PC-3 (cell line): ENCODE results near the gene GP1BB. TPM values are rescaled to one million over a fixed set of nuclear protein-coding genes. Genes with fewer than 3 reads are reported as not detected.

Source experiments
- ATAC-seq: fragments of 200-7000 bp; cut with Tn5 transposase; 2 replicates; pipeline ENCODE4 v1.9.1; 2020; ENCODE audit warnings: mild to moderate bottlenecking, moderate library complexity
- BruUV-seq: library from RNA; stranded (reverse); fragments of 400-500 nt; replicated peaks from 2 replicates; lab custom pipeline; 2021; lab: Mats Ljungman, UMichigan
- CTCF ChIA-PET: fragments of 300-600 bp; sonication (Branson Sonifier 250); formaldehyde crosslinking; loops from one replicate; lab custom pipeline; 2022; ENCODE audit warnings: antibody characterized with exemption; lab: Charles Lee
- POLR2A ChIA-PET: fragments of 300-600 bp; sonication (Branson Sonifier 250); formaldehyde crosslinking; loops from one replicate; lab custom pipeline; 2022; ENCODE audit warnings: antibody characterized with exemption; ENCODE audit not compliant: unreplicated experiment; lab: Charles Lee
- DNase-seq: peaks from one replicate; pipeline ENCODE4 v3.0.0-alpha.2; 2015
- H2AFZ ChIP-seq: fragments of 300-600 bp; sonication (generic); 2 replicates; pipeline ENCODE4 v1.6.0; 2016; ENCODE audit warnings: antibody characterized with exemption, low read length
- H3F3A ChIP-seq: fragments of 300-600 bp; sonication (generic); one replicate; pipeline ENCODE4 v1.6.0; 2017; ENCODE audit warnings: antibody characterized with exemption, low read length, control low read depth, mild to moderate bottlenecking; ENCODE audit not compliant: unreplicated experiment
- H3K27ac ChIP-seq: fragments of 300-600 bp; sonication (generic); 2 replicates; pipeline ENCODE4 v1.5.1; 2016; ENCODE audit warnings: mild to moderate bottlenecking, low read length
- H3K27me3 ChIP-seq: fragments of 300-600 bp; sonication (generic); 2 replicates; pipeline ENCODE4 v1.6.1; 2016; ENCODE audit warnings: low read length, mixed read lengths
- H3K36me3 ChIP-seq: fragments of 300-600 bp; sonication (generic); 2 replicates; pipeline ENCODE4 v1.6.1; 2016; ENCODE audit warnings: low read depth, mixed run types, low read length, mixed read lengths
- H3K4me1 ChIP-seq: fragments of 300-600 bp; sonication (generic); 2 replicates; pipeline ENCODE4 v1.5.1; 2016; ENCODE audit warnings: low read length; ENCODE audit not compliant: insufficient read depth
- H3K4me2 ChIP-seq: fragments of 300-600 bp; sonication (generic); 2 replicates; pipeline ENCODE4 v1.6.0; 2016; ENCODE audit warnings: low read length
- H3K4me3 ChIP-seq: fragments of 300-600 bp; sonication (generic); 2 replicates; pipeline ENCODE4 v1.5.1; 2016; ENCODE audit warnings: mild to moderate bottlenecking, low read length, mixed read lengths
- H3K79me2 ChIP-seq: fragments of 300-600 bp; sonication (generic); 2 replicates; pipeline ENCODE4 v1.6.1; 2017; ENCODE audit warnings: low read length, mixed read lengths
- H3K9ac ChIP-seq: fragments of 300-600 bp; sonication (generic); 2 replicates; pipeline ENCODE4 v1.6.0; 2016; ENCODE audit warnings: mild to moderate bottlenecking, low read length
- H3K9me2 ChIP-seq: fragments of 300-600 bp; sonication (generic); replicated peaks from 2 replicates; pipeline ENCODE4 v1.6.1; 2016; ENCODE audit warnings: mixed run types, low read length, mixed read lengths
- H3K9me3 ChIP-seq: fragments of 300-600 bp; sonication (generic); 2 replicates; pipeline ENCODE4 v1.6.1; 2016; ENCODE audit warnings: low read length, mixed read lengths
- H4K20me1 ChIP-seq: fragments of 300-600 bp; sonication (generic); 2 replicates; pipeline ENCODE4 v1.6.1; 2016; ENCODE audit warnings: low read length, mixed read lengths
- CTCF ChIP-seq: fragments of 300-600 bp; sonication (generic); conservative IDR thresholded peaks from 2 replicates; pipeline ENCODE4 v1.5.1; 2017; ENCODE audit warnings: antibody characterized with exemption, low read depth, mild to moderate bottlenecking, low read length
- EZH2 ChIP-seq: fragments of 300-600 bp; sonication (generic); IDR thresholded peaks from one replicate; pipeline ENCODE4 v1.6.1; 2017; ENCODE audit warnings: antibody characterized with exemption, mild to moderate bottlenecking, low read length; ENCODE audit not compliant: unreplicated experiment
- EZH2phosphoT487 ChIP-seq: fragments of 300-600 bp; sonication (generic); IDR thresholded peaks from 2 replicates; pipeline ENCODE4 v1.6.1; 2018; ENCODE audit warnings: mild to moderate bottlenecking, antibody characterized with exemption, low read length, borderline replicate concordance
- intact Hi-C: fragments of 100-400 bp; cut with micrococcal nuclease; formaldehyde crosslinking; loops from 2 replicates; pipeline ENCODE4 v1.9.0; 2023
- total RNA-seq: library from RNA; depleted of rRNA; stranded (reverse); fragments of >200 nt; gene quantifications from 2 replicates; pipeline ENCODE4 v1.2.3, GENCODE V29; 2014

Gene GP1BB
- total RNA-seq, 1 experiment from 2014 or later: 0.80 TPM

- ChIA-PET POLR2A (no interaction called here), CTCF (no interaction called here)
- Histone ChIP-seq H4K20me1 (no peaks in the 10 kb centered on the region), H3K9me3 (no peaks in the 10 kb centered on the region), H3K9ac (no peak overlapping the region), H2AFZ (no peak overlapping the region), H3F3A (no peaks in the 10 kb centered on the region), H3K4me3 (no peak overlapping the region), H3K79me2 (no peaks in the 10 kb centered on the region), H3K4me2 (no peak overlapping the region), H3K4me1 (no peaks in the 10 kb centered on the region), H3K27me3 (no peaks in the 10 kb centered on the region), H3K36me3 (no peaks in the 10 kb centered on the region), H3K27ac (no peak overlapping the region), H3K9me2 (no peaks in the 10 kb centered on the region)
- BruUV-seq: no TSS peak
- no peak for ATAC-seq
- DNase-seq: no peak
- TF ChIP-seq CTCF (no peak), EZH2phosphoT487 (no peak), EZH2 (no peak)
- intact Hi-C loops: no loop called here
Measured at GRCh38 chr22:19700790-19701419, 22.4 kb upstream of the GP1BB start.

- ChIA-PET CTCF (no interaction called here), POLR2A (no interaction called here)
- DNase-seq (no peak), ATAC-seq (no peak)
- TF ChIP-seq CTCF: no peak
- no peak for TF ChIP-seq EZH2phosphoT487
- TF ChIP-seq EZH2: no peak
- no peaks in the 10 kb centered on the region for H4K20me1 ChIP-seq
- no peaks in the 10 kb centered on the region for H3K36me3 ChIP-seq
- no peaks in the 10 kb centered on the region for H3K79me2 ChIP-seq
- intact Hi-C loops: no loop called here
- H3K27me3 ChIP-seq: no peaks in the 10 kb centered on the region
- H3K9ac ChIP-seq: no peak overlapping the region
- no TSS peak for BruUV-seq
- H3K4me2 ChIP-seq: no peak overlapping the region
- H3K4me3 ChIP-seq: no peak overlapping the region
- no peak overlapping the region for H2AFZ ChIP-seq
- no peaks in the 10 kb centered on the region for H3K4me1 ChIP-seq
- H3F3A ChIP-seq: no peaks in the 10 kb centered on the region
- H3K27ac ChIP-seq: no peak overlapping the region
- H3K9me3 ChIP-seq: no peaks in the 10 kb centered on the region
- no peaks in the 10 kb centered on the region for H3K9me2 ChIP-seq
Measured at GRCh38 chr22:19701420-19702145, 21.8 kb upstream of the GP1BB start.

- ChIA-PET POLR2A (no interaction called here), CTCF (no interaction called here)
- no peak overlapping the region for H3K4me2 ChIP-seq
- H2AFZ ChIP-seq: no peak overlapping the region
- DNase-seq (no peak), ATAC-seq (no peak)
- no TSS peak for BruUV-seq
- H3K9ac ChIP-seq: no peak overlapping the region
- TF ChIP-seq CTCF (no peak), EZH2 (no peak), EZH2phosphoT487 (no peak)
- H3K9me2 ChIP-seq: no peaks in the 10 kb centered on the region
- no peaks in the 10 kb centered on the region for H3K79me2 ChIP-seq
- no peaks in the 10 kb centered on the region for H4K20me1 ChIP-seq
- H3K4me3 ChIP-seq: no peak overlapping the region
- intact Hi-C loops: no loop called here
- H3K9me3 ChIP-seq: no peaks in the 10 kb centered on the region
- no peaks in the 10 kb centered on the region for H3K4me1 ChIP-seq
- no peak overlapping the region for H3K27ac ChIP-seq
- H3F3A ChIP-seq: no peaks in the 10 kb centered on the region
- no peaks in the 10 kb centered on the region for H3K36me3 ChIP-seq
- H3K27me3 ChIP-seq: no peaks in the 10 kb centered on the region
Measured at GRCh38 chr22:19703869-19704268, 19.5 kb upstream of the GP1BB start.
